ENCODE results near the gene SUN2. TPM values are rescaled to one million over a fixed set of nuclear protein-coding genes. Genes with fewer than 3 reads are reported as not detected.

The SUN2 gene
- polyA plus RNA-seq, 1 donor from 2014 or later = 172 TPM

GRCh38 chr22:38798496-38798895 is 42.7 kb upstream of the SUN2 start:
- no peak overlapping the region for H3K4me3 ChIP-seq (ENCODE audit: low read length)
- no peak overlapping the region for H3K27ac ChIP-seq (ENCODE audit: low read length)
- H3K9ac ChIP-seq (ENCODE audit: low read length) = no peak overlapping the region
- no peak overlapping the region for H3K4me2 ChIP-seq (ENCODE audit: low read length)
- peaks cover 1% of the 10 kb centered on the region for H3K79me2 ChIP-seq (replicated peaks; ENCODE audit: insufficient read depth, low read length)
- H3K9me2 ChIP-seq (ENCODE audit: insufficient read depth, low read length) = no peaks in the 10 kb centered on the region
- no peaks in the 10 kb centered on the region for H3K36me3 ChIP-seq (ENCODE audit: insufficient read depth, low read length)
- no peaks in the 10 kb centered on the region for H3K9me3 ChIP-seq (ENCODE audit: low read length)
- TF ChIP-seq, protein P1, sequence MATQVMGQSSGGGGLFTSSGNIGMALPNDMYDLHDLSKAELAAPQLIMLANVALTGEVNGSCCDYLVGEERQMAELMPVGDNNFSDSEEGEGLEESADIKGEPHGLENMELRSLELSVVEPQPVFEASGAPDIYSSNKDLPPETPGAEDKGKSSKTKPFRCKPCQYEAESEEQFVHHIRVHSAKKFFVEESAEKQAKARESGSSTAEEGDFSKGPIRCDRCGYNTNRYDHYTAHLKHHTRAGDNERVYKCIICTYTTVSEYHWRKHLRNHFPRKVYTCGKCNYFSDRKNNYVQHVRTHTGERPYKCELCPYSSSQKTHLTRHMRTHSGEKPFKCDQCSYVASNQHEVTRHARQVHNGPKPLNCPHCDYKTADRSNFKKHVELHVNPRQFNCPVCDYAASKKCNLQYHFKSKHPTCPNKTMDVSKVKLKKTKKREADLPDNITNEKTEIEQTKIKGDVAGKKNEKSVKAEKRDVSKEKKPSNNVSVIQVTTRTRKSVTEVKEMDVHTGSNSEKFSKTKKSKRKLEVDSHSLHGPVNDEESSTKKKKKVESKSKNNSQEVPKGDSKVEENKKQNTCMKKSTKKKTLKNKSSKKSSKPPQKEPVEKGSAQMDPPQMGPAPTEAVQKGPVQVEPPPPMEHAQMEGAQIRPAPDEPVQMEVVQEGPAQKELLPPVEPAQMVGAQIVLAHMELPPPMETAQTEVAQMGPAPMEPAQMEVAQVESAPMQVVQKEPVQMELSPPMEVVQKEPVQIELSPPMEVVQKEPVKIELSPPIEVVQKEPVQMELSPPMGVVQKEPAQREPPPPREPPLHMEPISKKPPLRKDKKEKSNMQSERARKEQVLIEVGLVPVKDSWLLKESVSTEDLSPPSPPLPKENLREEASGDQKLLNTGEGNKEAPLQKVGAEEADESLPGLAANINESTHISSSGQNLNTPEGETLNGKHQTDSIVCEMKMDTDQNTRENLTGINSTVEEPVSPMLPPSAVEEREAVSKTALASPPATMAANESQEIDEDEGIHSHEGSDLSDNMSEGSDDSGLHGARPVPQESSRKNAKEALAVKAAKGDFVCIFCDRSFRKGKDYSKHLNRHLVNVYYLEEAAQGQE (IDR thresholded peaks at IDR 0.05; ENCODE audit: borderline replicate concordance) = no peak
- TF ChIP-seq TAF1 (IDR thresholded peaks at IDR 0.05; ENCODE audit: low read depth) (no peak), SMC3 (conservative IDR thresholded peaks at IDR 0.05; ENCODE audit: poor library complexity) (no peak)
- no peak overlapping the region for H2AFZ ChIP-seq (ENCODE audit: low read depth, low read length)
- no peaks in the 10 kb centered on the region for H3K27me3 ChIP-seq (ENCODE audit: insufficient read depth, low read depth, low read length)
- no peaks in the 10 kb centered on the region for H3F3A ChIP-seq (ENCODE audit: insufficient read depth, low read length, poor library complexity, severe bottlenecking)
- H4K20me1 ChIP-seq (ENCODE audit: insufficient read depth) = no peaks in the 10 kb centered on the region

DNA sequence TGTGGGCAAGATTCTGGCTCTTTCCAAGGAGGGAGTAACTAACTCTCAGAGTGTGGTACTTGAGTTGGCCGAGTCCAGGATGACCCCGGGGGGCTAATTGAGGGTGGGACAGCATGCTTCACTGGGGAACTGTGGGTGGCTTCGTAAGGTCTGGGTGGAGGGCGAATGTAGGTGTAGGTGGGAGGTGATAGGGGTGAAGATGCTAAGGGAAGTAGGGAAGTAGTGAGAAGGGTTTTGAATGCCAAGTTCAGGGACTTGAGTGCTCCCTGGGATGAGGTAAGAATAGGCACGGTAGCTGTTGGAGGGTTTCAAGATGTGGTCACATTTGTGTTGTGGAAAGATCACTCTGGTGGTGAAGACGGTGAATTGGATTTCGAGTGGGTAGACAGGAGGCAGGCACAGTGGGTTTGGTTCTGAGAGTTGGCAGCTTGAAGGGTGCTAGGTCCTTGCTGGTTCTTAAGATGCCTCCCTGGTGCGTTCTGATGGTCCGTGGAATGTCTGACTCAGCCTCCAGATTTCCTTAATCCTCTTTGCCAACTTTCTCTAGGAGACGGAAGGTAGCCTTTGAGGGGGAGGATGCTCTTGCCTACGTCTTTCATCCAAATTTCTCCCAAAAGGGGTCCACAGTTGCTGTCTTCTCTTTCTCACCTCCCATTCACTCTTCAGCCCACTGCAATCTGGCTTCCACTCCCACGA is 40.6 kb upstream of the SUN2 start:
- Histone ChIP-seq H3K36me3 (ENCODE audit: insufficient read depth, low read length) (no peaks in the 10 kb centered on the region), H2AFZ (ENCODE audit: low read depth, low read length) (no peak overlapping the region), H3K9me3 (ENCODE audit: low read length) (no peaks in the 10 kb centered on the region), H3K9ac (ENCODE audit: low read length) (no peak overlapping the region), H3K4me3 (ENCODE audit: low read length) (no peak overlapping the region), H3K79me2 (replicated peaks; ENCODE audit: insufficient read depth, low read length) (peaks cover 12% of the 10 kb centered on the region), H3F3A (ENCODE audit: insufficient read depth, low read length, poor library complexity, severe bottlenecking) (no peaks in the 10 kb centered on the region), H3K4me2 (ENCODE audit: low read length) (no peak overlapping the region), H3K9me2 (ENCODE audit: insufficient read depth, low read length) (no peaks in the 10 kb centered on the region), H4K20me1 (ENCODE audit: insufficient read depth) (no peaks in the 10 kb centered on the region), H3K27ac (ENCODE audit: low read length) (no peak overlapping the region), H3K27me3 (ENCODE audit: insufficient read depth, low read depth, low read length) (no peaks in the 10 kb centered on the region)
- TF ChIP-seq EP300 (conservative IDR thresholded peaks at IDR 0.05; ENCODE audit: poor library complexity, severe bottlenecking) (no peak), POLR2AphosphoS5 (IDR thresholded peaks at IDR 0.05) (no peak), TAF1 (IDR thresholded peaks at IDR 0.05; ENCODE audit: low read depth) (no peak), MXI1 (conservative IDR thresholded peaks at IDR 0.05; ENCODE audit: poor library complexity, severe bottlenecking) (no peak), RAD21 (conservative IDR thresholded peaks at IDR 0.05) (no peak), SMC3 (conservative IDR thresholded peaks at IDR 0.05; ENCODE audit: poor library complexity) (no peak), EZH2 (IDR thresholded peaks at IDR 0.05; ENCODE audit: borderline replicate concordance, insufficient read depth, low read length, poor library complexity, severe bottlenecking) (no peak)
- TF ChIP-seq, protein P2, sequence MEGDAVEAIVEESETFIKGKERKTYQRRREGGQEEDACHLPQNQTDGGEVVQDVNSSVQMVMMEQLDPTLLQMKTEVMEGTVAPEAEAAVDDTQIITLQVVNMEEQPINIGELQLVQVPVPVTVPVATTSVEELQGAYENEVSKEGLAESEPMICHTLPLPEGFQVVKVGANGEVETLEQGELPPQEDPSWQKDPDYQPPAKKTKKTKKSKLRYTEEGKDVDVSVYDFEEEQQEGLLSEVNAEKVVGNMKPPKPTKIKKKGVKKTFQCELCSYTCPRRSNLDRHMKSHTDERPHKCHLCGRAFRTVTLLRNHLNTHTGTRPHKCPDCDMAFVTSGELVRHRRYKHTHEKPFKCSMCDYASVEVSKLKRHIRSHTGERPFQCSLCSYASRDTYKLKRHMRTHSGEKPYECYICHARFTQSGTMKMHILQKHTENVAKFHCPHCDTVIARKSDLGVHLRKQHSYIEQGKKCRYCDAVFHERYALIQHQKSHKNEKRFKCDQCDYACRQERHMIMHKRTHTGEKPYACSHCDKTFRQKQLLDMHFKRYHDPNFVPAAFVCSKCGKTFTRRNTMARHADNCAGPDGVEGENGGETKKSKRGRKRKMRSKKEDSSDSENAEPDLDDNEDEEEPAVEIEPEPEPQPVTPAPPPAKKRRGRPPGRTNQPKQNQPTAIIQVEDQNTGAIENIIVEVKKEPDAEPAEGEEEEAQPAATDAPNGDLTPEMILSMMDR (IDR thresholded peaks at IDR 0.05; ENCODE audit: poor library complexity, severe bottlenecking) = no peak
- TF ChIP-seq, protein P1 (IDR thresholded peaks at IDR 0.05; ENCODE audit: borderline replicate concordance) = no peak

Data from neural cell (in vitro differentiated cells).